ENCODE data around the gene AK6. TPM values are rescaled to one million over a fixed set of nuclear protein-coding genes. Genes with fewer than 3 reads are reported as not detected.

The AK6 gene
- total and polyA plus RNA-seq, 10 of the 15 experiments (the other 5 are each of a cell fraction or from before 2014, with no cell fraction given): 45.2 to 446 (median 86.6) TPM

DNA sequence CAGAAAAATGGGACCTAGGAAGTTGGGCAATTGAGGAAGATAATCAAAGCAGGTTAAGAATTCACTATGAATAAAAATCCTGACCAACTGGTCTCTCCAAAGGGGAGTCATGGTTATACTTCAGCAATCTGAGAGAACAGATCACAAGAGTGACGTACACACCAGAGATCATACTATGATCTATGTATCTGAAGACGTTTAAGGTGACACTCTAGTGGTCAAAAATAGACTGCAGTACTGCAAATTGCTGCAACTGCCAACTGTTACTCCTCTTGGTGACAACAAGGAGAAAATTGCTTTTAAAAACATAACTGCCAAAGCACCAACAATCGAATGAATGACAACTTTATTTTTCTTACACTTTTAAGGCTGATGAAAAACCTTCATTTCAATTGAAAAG lies 4.9 kb downstream of the AK6 start (continued):
- no peak for TF ChIP-seq PRDM15 (CRISPR knock-in tag; IDR thresholded peaks at IDR 0.05)
- no peak for TF ChIP-seq CEBPB (IDR thresholded peaks at IDR 0.05; ENCODE audit: borderline replicate concordance in 1 of 2, low read depth in 2 of 2, low read length in 2 of 2)
- no peak for TF ChIP-seq EGR1 (IDR thresholded peaks at IDR 0.05; ENCODE audit: borderline replicate concordance in 1 of 2, low read depth in 2 of 2, low read length in 2 of 2)
- TF ChIP-seq RBBP5 (conservative IDR thresholded peaks at IDR 0.05): no peak
- TF ChIP-seq, protein P1, sequence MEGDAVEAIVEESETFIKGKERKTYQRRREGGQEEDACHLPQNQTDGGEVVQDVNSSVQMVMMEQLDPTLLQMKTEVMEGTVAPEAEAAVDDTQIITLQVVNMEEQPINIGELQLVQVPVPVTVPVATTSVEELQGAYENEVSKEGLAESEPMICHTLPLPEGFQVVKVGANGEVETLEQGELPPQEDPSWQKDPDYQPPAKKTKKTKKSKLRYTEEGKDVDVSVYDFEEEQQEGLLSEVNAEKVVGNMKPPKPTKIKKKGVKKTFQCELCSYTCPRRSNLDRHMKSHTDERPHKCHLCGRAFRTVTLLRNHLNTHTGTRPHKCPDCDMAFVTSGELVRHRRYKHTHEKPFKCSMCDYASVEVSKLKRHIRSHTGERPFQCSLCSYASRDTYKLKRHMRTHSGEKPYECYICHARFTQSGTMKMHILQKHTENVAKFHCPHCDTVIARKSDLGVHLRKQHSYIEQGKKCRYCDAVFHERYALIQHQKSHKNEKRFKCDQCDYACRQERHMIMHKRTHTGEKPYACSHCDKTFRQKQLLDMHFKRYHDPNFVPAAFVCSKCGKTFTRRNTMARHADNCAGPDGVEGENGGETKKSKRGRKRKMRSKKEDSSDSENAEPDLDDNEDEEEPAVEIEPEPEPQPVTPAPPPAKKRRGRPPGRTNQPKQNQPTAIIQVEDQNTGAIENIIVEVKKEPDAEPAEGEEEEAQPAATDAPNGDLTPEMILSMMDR (IDR thresholded peaks at IDR 0.05 in 2 of 3, conservative IDR thresholded peaks at IDR 0.05 in 1 of 3; ENCODE audit: control insufficient read depth in 2 of 3, extremely low read depth in 1 of 3, insufficient read depth in 1 of 3, low read depth in 3 of 3, low read length in 3 of 3): peak; percentile 27 to 58 (median 58)
- TF ChIP-seq JUND (IDR thresholded peaks at IDR 0.05; ENCODE audit: low read depth, low read length): no peak
- TF ChIP-seq SKIL (IDR thresholded peaks at IDR 0.05; ENCODE audit: low read depth, poor library complexity, severe bottlenecking): no peak
- no peak for TF ChIP-seq MYB (IDR thresholded peaks at IDR 0.05; ENCODE audit: borderline replicate concordance, low read depth, low read length)
- no peak for TF ChIP-seq MEF2A (IDR thresholded peaks at IDR 0.05; ENCODE audit: insufficient read depth, low read depth, low read length)
- TF ChIP-seq YY1 (IDR thresholded peaks at IDR 0.05; ENCODE audit: low read depth, low read length): no peak
- TF ChIP-seq SRF (IDR thresholded peaks at IDR 0.05; ENCODE audit: low read depth in 2 of 2, low read length in 2 of 2): no peak
- TF ChIP-seq MEF2B (IDR thresholded peaks at IDR 0.05; ENCODE audit: partially characterized antibody, poor library complexity, severe bottlenecking): no peak
- no peak for TF ChIP-seq WRNIP1 (IDR thresholded peaks at IDR 0.05; ENCODE audit: borderline replicate concordance, low read depth, low read length)
- peak; percentile 17; the same call in 1 of the 2 replicates for TF ChIP-seq RAD21 (IDR thresholded peaks at IDR 0.05; ENCODE audit: insufficient read depth, low read depth, low read length)
- TF ChIP-seq EP300 (IDR thresholded peaks at IDR 0.05; ENCODE audit: borderline replicate concordance in 1 of 2, control insufficient read depth in 1 of 2, low read depth in 2 of 2, low read length in 2 of 2): no peak
- no peak for TF ChIP-seq NR2F1 (conservative IDR thresholded peaks at IDR 0.05)
- no peak for TF ChIP-seq NFYA (IDR thresholded peaks at IDR 0.05; ENCODE audit: borderline replicate concordance, low read depth, low read length)
- no peak for TF ChIP-seq TCF7 (IDR thresholded peaks at IDR 0.05; ENCODE audit: borderline replicate concordance)
- TF ChIP-seq RAD51 (IDR thresholded peaks at IDR 0.05): no peak

Measured in GM12878 (cell line).